ENCODE data around the gene SWSAP1.

SWSAP1 gene

DNA sequence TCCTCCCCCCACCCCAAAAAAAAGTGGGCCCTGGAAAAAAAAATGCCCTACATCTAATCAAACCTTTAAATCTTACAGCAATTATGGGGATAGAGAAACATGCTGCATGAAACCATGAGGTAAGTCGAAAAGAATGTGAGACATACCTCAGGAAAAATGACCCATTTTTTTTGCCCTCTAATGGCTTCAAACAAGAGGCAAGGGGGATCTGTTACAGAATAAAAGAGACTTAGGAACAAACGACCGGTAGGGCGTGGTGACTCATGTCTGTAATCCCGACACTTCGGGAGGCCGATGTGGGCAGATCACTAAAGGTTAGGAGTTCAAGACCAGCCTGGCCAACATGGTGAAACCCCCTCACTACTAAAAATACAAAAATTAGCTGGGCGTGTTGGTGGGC is 36.2 kb downstream of the SWSAP1 start:
- DNase-seq (ENCODE audit: low read depth) = no peak

- no peak for DNase-seq (ENCODE audit: low read depth)
Measured at GRCh38 chr19:11414544-11414943, 40.1 kb downstream of the SWSAP1 start.

DNA sequence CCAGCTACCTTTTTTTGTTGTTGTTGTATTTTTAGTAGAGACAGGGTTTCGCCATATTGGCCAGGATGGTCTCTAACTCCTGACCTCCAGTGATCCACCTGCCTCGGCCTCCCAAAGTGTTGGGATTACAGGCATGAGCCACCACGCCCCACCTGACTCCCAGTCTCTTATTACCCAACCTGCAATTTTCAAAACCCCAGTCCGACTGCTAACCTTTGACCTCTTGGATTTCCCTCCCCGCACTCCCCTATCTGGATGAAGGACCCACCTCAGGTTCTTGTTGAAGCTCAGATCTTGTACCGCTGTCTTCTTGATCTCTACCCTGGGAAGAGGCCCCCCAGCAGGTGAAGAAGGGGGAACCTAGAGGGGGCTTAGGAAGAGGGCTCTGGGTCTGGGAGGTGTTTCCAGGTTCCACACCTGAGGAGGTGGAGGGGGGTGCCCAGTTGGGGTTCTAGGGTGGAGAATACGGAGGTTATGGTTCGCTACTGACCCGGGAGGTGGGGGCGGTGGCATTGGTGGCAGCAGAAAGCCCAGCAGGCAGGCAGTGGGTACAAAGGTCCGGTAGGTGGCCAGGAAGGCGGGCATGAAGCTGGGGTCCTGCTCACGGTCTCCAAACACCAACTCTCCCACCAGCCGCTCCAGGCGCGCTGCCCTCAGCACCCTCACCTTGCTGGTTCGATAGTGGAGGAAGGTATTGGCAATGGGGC is 42.0 kb downstream of the SWSAP1 start:
- DNase-seq (ENCODE audit: low read depth) = no peak

DNA sequence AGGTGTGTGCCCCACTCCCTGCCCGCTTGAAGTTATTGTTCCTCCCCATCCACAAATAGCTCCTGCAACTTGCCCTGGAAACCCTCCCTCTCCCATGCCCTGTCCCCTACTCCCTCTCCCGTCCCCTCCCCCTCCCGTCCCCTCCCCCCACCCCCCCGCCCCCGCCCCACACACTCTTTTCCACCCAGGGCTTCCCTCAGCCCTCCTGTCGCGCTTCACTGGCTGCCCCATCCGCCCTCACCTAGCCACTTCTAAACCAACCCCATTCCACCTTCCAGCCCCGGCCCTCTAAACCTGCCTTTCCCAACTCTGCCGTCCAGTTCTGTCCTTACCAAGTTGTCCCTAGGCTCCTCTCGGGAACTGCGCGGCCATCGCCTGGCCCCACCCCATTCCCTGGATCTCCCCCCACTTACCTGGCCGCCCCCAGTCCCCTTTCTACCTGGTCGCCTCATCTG is 43.7 kb downstream of the SWSAP1 start:
- DNase-seq (ENCODE audit: low read depth) = no peak

GRCh38 chr19:11418549-11419506 is 44.4 kb downstream of the SWSAP1 start, which contains the start of gene RGL3:
RGL3 (minus strand) TSS chr19:11419314; CDS start chr19:11419278, 36 bp downstream.
- no peak for DNase-seq (ENCODE audit: low read depth)

GRCh38 chr19:11420429-11421370 is 46.2 kb downstream of the SWSAP1 start:
- no peak for DNase-seq (ENCODE audit: low read depth)

- DNase-seq (ENCODE audit: low read depth) = no peak
Measured at GRCh38 chr19:11421371-11422098, 47.1 kb downstream of the SWSAP1 start.

DNA sequence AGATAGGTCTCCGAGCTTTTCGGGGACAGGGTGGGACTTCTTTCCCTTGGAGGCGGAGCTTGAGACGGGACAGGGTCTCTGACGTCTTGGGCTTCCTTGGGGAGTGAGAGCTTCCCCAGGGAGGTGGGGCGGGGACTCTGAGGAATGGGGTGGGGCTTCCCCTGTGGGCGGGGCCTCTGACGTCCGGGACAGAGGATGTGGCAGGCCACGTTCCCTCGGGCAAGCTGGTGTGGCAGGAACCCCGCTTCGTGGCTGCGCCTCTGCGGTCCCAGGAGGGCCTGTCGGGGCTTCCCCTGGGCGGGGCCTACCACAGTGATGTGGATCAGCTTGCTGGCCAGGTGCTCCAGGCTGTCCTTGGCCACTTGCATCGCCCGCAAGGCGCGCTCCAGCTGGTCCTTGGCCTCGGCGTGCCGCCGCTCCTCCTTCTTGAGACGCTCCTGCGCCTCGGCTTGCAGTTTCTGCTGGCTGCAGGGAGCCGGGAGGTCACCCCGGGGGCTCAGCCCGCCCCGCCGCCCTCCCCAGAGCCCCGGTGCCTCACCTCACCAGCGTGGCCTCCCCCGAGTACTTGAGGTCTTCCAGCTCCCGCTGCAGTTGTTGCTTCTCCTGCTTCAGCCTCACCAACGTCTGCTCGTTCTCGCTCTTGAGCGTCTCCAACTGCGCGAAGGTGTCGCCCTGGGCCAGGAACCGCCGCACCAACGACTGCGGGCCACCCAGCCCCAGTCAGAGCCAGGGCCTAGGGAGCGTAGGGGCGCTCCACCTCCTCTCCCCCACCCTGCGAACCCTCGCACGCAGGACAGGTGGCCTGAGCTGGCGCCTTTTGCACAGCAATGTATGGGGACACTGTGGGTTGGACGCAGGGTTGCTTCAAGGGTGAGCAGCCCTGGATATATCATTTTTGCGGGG is 47.9 kb downstream of the SWSAP1 start:
- peak; percentile 32 for DNase-seq (ENCODE audit: low read depth)

GRCh38 chr19:11423164-11423790 is 48.8 kb downstream of the SWSAP1 start:
- no peak for DNase-seq (ENCODE audit: low read depth)

- no peak for DNase-seq (ENCODE audit: low read depth)
Measured at GRCh38 chr19:11423791-11424181, 49.3 kb downstream of the SWSAP1 start.

Data from activated T-helper 9 cell treated with anti-CD3 and anti-CD28 coated beads, Interleukin-2, amount 50 U/mL, for 16 hours (primary cell).